ENCODE results near the gene ELFN2.
A peak's percentile ranks its signal among the peaks of the same experiment; 100 is the strongest.

The ELFN2 gene

DNA sequence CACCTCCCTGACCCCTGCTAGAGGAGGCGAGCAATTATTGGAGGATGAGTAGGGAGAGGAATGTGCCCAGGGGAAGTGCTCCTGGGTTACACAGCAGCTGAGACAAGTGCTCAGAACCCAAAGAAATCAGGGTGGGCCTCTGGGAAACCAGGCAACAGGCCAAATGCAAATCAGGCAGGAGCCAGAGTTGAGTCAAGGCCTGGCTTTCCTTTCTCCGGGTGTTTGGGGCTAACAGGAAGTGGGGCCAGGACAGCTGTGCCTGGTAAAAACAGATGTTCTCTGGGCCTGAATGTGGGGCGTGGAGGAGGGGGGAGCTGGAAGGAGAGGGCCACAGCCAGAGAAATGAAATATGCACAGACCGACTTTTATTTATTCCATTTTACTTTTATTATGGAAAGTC, 36.9 kb upstream of the ELFN2 start:
- TF ChIP-seq ZSCAN23 (tag by site-specific recombination; IDR thresholded peaks at IDR 0.05) (no peak), ZNF311 (tag by site-specific recombination; IDR thresholded peaks at IDR 0.05; ENCODE audit: borderline replicate concordance) (no peak), PBX3 (CRISPR knock-in tag; IDR thresholded peaks at IDR 0.05) (no peak), SCRT2 (tag by site-specific recombination; IDR thresholded peaks at IDR 0.05) (no peak), SCRT1 (tag by site-specific recombination; IDR thresholded peaks at IDR 0.05; ENCODE audit: borderline replicate concordance) (no peak), ZNF792 (tag by site-specific recombination; IDR thresholded peaks at IDR 0.05) (no peak), ZNF426 (tag by site-specific recombination; IDR thresholded peaks at IDR 0.05) (no peak), ZNF560 (tag by site-specific recombination; IDR thresholded peaks at IDR 0.05; ENCODE audit: borderline replicate concordance) (no peak), ZNF785 (tag by site-specific recombination; IDR thresholded peaks at IDR 0.05) (no peak), ZNF629 (tag by site-specific recombination; IDR thresholded peaks at IDR 0.05) (no peak), ZNF211 (tag by site-specific recombination; IDR thresholded peaks at IDR 0.05; ENCODE audit: low read depth) (no peak), ZNF37A (tag by site-specific recombination; IDR thresholded peaks at IDR 0.05) (no peak), ZNF623 (tag by site-specific recombination; IDR thresholded peaks at IDR 0.05) (no peak), BCL11A (tag by site-specific recombination; IDR thresholded peaks at IDR 0.05; ENCODE audit: low read depth) (no peak)
- TF ChIP-seq, protein P1, sequence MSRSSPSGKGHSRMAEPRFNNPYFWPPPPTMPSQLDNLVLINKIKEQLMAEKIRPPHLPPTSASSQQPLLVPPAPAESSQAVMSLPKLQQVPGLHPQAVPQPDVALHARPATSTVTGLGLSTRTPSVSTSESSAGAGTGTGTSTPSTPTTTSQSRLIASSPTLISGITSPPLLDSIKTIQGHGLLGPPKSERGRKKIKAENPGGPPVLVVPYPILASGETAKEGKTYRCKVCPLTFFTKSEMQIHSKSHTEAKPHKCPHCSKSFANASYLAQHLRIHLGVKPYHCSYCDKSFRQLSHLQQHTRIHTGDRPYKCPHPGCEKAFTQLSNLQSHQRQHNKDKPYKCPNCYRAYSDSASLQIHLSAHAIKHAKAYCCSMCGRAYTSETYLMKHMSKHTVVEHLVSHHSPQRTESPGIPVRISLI (tag by site-specific recombination; IDR thresholded peaks at IDR 0.05): no peak
- TF ChIP-seq, protein P2, sequence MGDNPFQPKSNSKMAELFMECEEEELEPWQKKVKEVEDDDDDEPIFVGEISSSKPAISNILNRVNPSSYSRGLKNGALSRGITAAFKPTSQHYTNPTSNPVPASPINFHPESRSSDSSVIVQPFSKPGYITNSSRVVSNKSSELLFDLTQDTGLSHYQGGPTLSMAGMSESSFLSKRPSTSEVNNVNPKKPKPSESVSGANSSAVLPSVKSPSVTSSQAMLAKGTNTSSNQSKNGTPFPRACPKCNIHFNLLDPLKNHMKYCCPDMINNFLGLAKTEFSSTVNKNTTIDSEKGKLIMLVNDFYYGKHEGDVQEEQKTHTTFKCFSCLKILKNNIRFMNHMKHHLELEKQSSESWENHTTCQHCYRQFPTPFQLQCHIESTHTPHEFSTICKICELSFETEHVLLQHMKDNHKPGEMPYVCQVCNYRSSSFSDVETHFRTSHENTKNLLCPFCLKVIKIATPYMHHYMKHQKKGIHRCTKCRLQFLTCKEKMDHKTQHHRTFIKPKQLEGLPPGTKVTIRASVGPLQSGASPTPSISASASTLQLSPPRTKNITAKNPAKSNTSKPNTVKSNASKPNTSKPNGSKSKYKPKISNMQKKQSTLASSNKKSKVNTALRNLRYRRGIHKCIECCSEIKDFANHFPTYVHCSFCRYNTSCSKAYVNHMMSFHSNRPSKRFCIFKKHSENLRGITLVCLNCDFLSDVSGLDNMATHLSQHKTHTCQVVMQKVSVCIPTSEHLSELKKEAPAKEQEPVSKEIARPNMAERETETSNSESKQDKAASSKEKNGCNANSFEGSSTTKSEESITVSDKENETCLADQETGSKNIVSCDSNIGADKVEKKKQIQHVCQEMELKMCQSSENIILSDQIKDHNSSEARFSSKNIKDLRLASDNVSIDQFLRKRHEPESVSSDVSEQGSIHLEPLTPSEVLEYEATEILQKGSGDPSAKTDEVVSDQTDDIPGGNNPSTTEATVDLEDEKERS (tag by site-specific recombination; IDR thresholded peaks at IDR 0.05): no peak
- TF ChIP-seq, protein P3, sequence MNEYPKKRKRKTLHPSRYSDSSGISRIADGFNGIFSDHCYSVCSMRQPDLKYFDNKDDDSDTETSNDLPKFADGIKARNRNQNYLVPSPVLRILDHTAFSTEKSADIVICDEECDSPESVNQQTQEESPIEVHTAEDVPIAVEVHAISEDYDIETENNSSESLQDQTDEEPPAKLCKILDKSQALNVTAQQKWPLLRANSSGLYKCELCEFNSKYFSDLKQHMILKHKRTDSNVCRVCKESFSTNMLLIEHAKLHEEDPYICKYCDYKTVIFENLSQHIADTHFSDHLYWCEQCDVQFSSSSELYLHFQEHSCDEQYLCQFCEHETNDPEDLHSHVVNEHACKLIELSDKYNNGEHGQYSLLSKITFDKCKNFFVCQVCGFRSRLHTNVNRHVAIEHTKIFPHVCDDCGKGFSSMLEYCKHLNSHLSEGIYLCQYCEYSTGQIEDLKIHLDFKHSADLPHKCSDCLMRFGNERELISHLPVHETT (tag by site-specific recombination; IDR thresholded peaks at IDR 0.05): no peak
- Histone ChIP-seq H3K4me3 (ENCODE audit: low read depth, low read length) (no peak overlapping the region), H3K27ac (ENCODE audit: extremely low read depth, low read depth, low read length) (no peak overlapping the region), H3K9me3 (ENCODE audit: control insufficient read depth, insufficient read depth, low read depth, low read length) (no peaks in the 10 kb centered on the region), H3K4me1 (ENCODE audit: control insufficient read depth, insufficient read depth, low read length) (no peaks in the 10 kb centered on the region), H3K36me3 (ENCODE audit: control insufficient read depth in 2 of 2, insufficient read depth in 1 of 2, low read length in 2 of 2) (no peaks in the 10 kb centered on the region)
- POLR2A ChIA-PET: no interaction called here
- CTCF ChIA-PET: interaction anchor here (0.9 to 2.9 kb wide), 2 partner anchors 8 to 148 kb away, joined by 3 to 16 read pairs; no protein-coding TSS in a partner anchor

- Histone ChIP-seq H3K36me3 (ENCODE audit: control insufficient read depth in 2 of 2, insufficient read depth in 1 of 2, low read length in 2 of 2) (no peaks in the 10 kb centered on the region), H3K27ac (ENCODE audit: extremely low read depth, low read depth, low read length) (no peak overlapping the region), H3K4me3 (ENCODE audit: low read depth, low read length) (no peak overlapping the region), H3K9me3 (ENCODE audit: control insufficient read depth, insufficient read depth, low read depth, low read length) (no peaks in the 10 kb centered on the region), H3K4me1 (ENCODE audit: control insufficient read depth, insufficient read depth, low read length) (no peaks in the 10 kb centered on the region)
- POLR2A ChIA-PET: interaction anchor here (1.0 kb wide), 1 partner anchor 32 kb away, joined by 3 read pairs; no protein-coding TSS in a partner anchor
- CTCF ChIA-PET: interaction anchor here (0.5 to 2.9 kb wide), 6 partner anchors 8 to 1879 kb away, joined by 3 to 16 read pairs (median 3); no protein-coding TSS in a partner anchor
- TF ChIP-seq ZNF174 (tag by site-specific recombination; IDR thresholded peaks at IDR 0.05) (no peak), ZNF776 (tag by site-specific recombination; IDR thresholded peaks at IDR 0.05; ENCODE audit: borderline replicate concordance) (no peak), ZNF521 (tag by site-specific recombination; IDR thresholded peaks at IDR 0.05) (no peak), ZBTB17 (tag by site-specific recombination; IDR thresholded peaks at IDR 0.05) (peak; percentile 34; the same call in 1 of the 2 replicates), ZNF658 (tag by site-specific recombination; IDR thresholded peaks at IDR 0.05) (no peak), TRIM28 (IDR thresholded peaks at IDR 0.05; ENCODE audit: borderline replicate concordance, low read length) (no peak), REST (tag by site-specific recombination; IDR thresholded peaks at IDR 0.05) (peak; percentile 93), KLF16 (tag by site-specific recombination; IDR thresholded peaks at IDR 0.05) (no peak), ZNF76 (tag by site-specific recombination; IDR thresholded peaks at IDR 0.05; ENCODE audit: borderline replicate concordance, low read depth) (no peak), ZNF157 (tag by site-specific recombination; IDR thresholded peaks at IDR 0.05) (no peak)
These were observed 35.7 kb upstream of the ELFN2 start for GRCh38 chr22:37462983-37463382.
